Measurements from ENCODE around the gene DOK7.

DOK7 gene

DNA sequence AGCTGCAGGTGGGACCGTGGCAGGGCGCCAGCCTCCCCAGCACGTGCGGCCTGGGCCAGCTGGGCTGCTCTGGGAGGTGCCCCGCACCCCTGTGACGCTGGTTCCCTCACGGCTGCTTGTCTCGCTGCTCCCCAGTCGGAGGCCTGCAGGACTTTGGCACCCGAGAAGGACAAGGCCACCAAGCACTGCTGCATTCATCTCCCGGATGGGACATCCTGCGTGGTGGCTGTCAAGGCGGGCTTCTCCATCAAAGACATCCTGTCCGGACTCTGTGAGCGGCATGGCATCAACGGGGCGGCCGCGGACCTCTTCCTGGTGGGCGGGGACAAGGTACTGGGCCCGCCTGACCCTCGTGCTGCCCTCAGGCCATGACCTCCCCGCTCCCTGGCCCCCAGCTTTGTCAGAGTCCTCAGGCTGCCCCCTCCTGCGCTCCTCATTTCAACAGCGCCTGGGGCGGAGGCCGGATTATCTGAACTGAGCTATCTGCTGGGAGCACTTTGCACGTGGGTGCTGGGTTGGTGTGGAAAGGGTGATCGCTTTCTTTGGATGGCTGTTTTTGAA lies 40.8 kb upstream of the DOK7 start:
- TF ChIP-seq, protein P1, sequence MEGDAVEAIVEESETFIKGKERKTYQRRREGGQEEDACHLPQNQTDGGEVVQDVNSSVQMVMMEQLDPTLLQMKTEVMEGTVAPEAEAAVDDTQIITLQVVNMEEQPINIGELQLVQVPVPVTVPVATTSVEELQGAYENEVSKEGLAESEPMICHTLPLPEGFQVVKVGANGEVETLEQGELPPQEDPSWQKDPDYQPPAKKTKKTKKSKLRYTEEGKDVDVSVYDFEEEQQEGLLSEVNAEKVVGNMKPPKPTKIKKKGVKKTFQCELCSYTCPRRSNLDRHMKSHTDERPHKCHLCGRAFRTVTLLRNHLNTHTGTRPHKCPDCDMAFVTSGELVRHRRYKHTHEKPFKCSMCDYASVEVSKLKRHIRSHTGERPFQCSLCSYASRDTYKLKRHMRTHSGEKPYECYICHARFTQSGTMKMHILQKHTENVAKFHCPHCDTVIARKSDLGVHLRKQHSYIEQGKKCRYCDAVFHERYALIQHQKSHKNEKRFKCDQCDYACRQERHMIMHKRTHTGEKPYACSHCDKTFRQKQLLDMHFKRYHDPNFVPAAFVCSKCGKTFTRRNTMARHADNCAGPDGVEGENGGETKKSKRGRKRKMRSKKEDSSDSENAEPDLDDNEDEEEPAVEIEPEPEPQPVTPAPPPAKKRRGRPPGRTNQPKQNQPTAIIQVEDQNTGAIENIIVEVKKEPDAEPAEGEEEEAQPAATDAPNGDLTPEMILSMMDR (IDR thresholded peaks at IDR 0.05; ENCODE audit: low read length, missing control alignments), result no peak
- no peak for DNase-seq (ENCODE audit: low read depth)
- H3K4me3 ChIP-seq (replicated peaks; ENCODE audit: low read depth, low read length), result no peak overlapping the region

DNA sequence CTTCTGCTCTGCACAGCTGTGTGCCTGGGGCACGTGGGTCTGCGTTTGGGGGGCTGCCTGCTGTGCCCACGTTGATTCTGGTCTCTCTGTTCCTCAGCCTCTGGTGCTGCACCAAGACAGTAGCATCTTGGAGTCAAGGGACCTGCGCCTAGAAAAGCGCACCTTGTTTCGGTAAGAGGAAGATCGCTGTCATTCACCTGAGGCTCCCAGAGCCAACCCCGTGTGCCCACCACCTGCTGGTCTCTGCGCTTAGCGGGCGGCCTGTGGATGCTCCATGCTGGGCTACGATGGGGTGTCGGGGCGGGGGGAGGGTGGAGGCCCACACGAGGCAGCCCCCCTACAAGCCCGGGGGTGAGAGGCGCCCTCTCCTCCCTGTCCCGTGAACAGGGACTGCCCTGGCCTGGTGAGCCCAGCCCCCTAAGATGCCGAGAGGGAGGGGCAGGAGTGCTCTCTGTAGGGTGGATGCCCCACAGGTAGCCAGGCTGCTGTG lies 40.3 kb upstream of the DOK7 start:
- H3K4me3 ChIP-seq (replicated peaks; ENCODE audit: low read depth, low read length), result no peak overlapping the region
- TF ChIP-seq, protein P1 (IDR thresholded peaks at IDR 0.05; ENCODE audit: low read length, missing control alignments), result no peak
- DNase-seq (ENCODE audit: low read depth), result no peak

DNA sequence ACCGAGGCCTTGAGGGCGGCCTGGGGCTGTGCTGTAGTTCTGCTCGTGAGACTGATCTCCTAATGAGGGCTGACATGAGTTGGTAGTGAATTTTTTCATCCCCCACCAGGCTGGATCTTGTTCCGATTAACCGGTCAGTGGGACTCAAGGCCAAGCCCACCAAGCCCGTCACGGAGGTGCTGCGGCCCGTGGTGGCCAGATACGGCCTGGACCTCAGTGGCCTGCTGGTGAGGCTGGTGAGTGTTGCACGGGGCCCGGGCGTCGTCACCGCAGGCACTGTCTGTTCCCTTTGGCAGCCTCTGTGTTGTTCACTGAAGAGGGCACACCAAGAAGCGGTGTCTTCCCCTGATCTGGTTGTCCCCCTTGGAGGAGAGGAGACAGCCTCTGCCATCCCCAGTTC lies 39.7 kb upstream of the DOK7 start:
- DNase-seq (ENCODE audit: low read depth), result no peak
- H3K4me3 ChIP-seq (replicated peaks; ENCODE audit: low read depth, low read length), result no peak overlapping the region
- TF ChIP-seq, protein P1 (IDR thresholded peaks at IDR 0.05; ENCODE audit: low read length, missing control alignments), result no peak

- TF ChIP-seq, protein P1 (IDR thresholded peaks at IDR 0.05; ENCODE audit: low read length, missing control alignments), result no peak
- DNase-seq (ENCODE audit: low read depth), result no peak
These were observed 39.2 kb upstream of the DOK7 start for GRCh38 chr4:3423952-3424351.

GRCh38 chr4:3424522-3425095 lies 38.5 kb upstream of the DOK7 start:
- H3K4me3 ChIP-seq (replicated peaks; ENCODE audit: low read depth, low read length), result no peak overlapping the region

More at GRCh38 chr4:3423952-3424351, 39.2 kb upstream of the DOK7 start:
- H3K4me3 ChIP-seq (replicated peaks; ENCODE audit: low read depth, low read length), result no peak overlapping the region

DNA sequence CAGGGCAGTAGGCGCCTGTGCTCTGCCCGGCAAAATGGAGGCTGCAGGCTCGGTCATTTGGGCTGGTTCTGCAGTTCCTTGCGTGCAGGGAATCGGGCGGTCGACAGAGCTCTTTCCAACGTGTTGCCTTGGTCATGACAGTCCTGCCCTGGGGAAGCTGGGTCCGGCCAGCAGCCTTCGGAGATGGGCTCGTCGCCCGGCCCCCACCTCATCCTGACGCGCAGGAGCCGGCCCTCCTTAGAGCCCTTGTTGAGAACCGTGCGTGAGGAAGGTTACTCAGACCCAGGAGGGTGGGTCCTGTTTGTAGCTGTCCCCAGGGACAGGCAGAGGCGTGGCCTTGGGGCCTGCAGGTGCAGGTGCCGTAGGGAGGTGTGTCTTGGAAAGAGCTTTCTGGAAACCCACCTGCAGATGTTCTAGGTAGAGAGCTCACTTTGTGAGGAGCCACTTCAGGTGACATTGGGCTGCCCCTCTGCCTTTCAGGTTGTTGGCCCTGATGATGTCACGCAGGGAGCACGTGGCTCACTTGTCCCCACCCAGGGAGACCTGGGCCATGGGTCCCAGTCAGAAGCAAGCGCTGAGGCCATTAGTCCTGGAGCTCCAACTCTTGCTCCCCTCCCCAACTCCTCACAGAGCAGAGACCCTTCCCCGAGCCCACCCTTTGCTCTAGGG lies 36.5 kb upstream of the DOK7 start:
- TF ChIP-seq, protein P1 (IDR thresholded peaks at IDR 0.05; ENCODE audit: low read length, missing control alignments), result no peak

More at GRCh38 chr4:3424522-3425095, 38.5 kb upstream of the DOK7 start:
- TF ChIP-seq, protein P1 (IDR thresholded peaks at IDR 0.05; ENCODE audit: low read length, missing control alignments), result no peak
- DNase-seq (ENCODE audit: low read depth), result no peak

More for the DNA sequence above, 36.5 kb upstream of the DOK7 start:
- H3K4me3 ChIP-seq (replicated peaks; ENCODE audit: low read depth, low read length), result no peak overlapping the region
- no peak for DNase-seq (ENCODE audit: low read depth)
